ENCODE results near the gene UGT1A1. TPM values are rescaled to one million over a fixed set of nuclear protein-coding genes. Genes with fewer than 3 reads are reported as not detected.

The UGT1A1 gene
- total and polyA plus RNA-seq, 10 of the 15 experiments (the other 5 are each of a cell fraction or from before 2014, with no cell fraction given): not detected

GRCh38 chr2:233811087-233811486 is 51.0 kb downstream of the UGT1A1 start:
- Histone ChIP-seq H3K9ac (ENCODE audit: control insufficient read depth, insufficient read depth, low read length) (no peak overlapping the region), H3K4me2 (ENCODE audit: control insufficient read depth, insufficient read depth) (no peak overlapping the region), H3K9me3 (replicated peaks; ENCODE audit: control insufficient read depth, insufficient read depth, low read length) (no peaks in the 10 kb centered on the region), H3K27me3 (replicated peaks in 1 of 2; ENCODE audit: control insufficient read depth in 2 of 2, insufficient read depth in 2 of 2, low read length in 1 of 2) (no peaks in the 10 kb centered on the region; a peak in 2 of 4 replicates), H3K79me2 (ENCODE audit: control insufficient read depth, insufficient read depth, low read length) (no peaks in the 10 kb centered on the region), H3K4me3 (no peak overlapping the region), H2AFZ (ENCODE audit: control insufficient read depth, low read depth, low read length) (no peak overlapping the region), H3K4me1 (ENCODE audit: control insufficient read depth, insufficient read depth, low read length) (no peaks in the 10 kb centered on the region), H3K27ac (ENCODE audit: control insufficient read depth, insufficient read depth) (no peak overlapping the region), H4K20me1 (ENCODE audit: control insufficient read depth, insufficient read depth) (no peaks in the 10 kb centered on the region), H3K36me3 (ENCODE audit: control insufficient read depth in 2 of 2, insufficient read depth in 2 of 2, low read length in 1 of 2) (no peaks in the 10 kb centered on the region)
- ChIA-PET RAD21 (ENCODE audit: unreplicated experiment) (no interaction called here), SMC1A (ENCODE audit: uncharacterized antibody, unreplicated experiment) (no interaction called here), CTCF (no interaction called here), POLR2A (interaction anchor here (0.6 kb wide), 1 partner anchor 70 kb away, joined by 3 read pairs; no protein-coding TSS in a partner anchor)
- intact Hi-C loops (cut with micrococcal nuclease; ENCODE audit: unreplicated experiment): no loop called here
- in situ Hi-C loops (cut with MboI): no loop called here
- no peak for TF ChIP-seq PBX3 (IDR thresholded peaks at IDR 0.05; ENCODE audit: insufficient replicate concordance, low read depth, low read length)
- no peak for TF ChIP-seq CEBPZ (IDR thresholded peaks at IDR 0.05; ENCODE audit: low read depth, low read length)
- TF ChIP-seq SMAD5 (IDR thresholded peaks at IDR 0.05; ENCODE audit: low read depth): no peak
- no peak for TF ChIP-seq SKIL (IDR thresholded peaks at IDR 0.05; ENCODE audit: low read depth, poor library complexity, severe bottlenecking)
- no peak for TF ChIP-seq RCOR1 (conservative IDR thresholded peaks at IDR 0.05; ENCODE audit: low read depth, low read length)
- no peak for TF ChIP-seq RAD21 (IDR thresholded peaks at IDR 0.05; ENCODE audit: insufficient read depth, low read depth, low read length)
- no peak for TF ChIP-seq E2F8 (IDR thresholded peaks at IDR 0.05; ENCODE audit: low read depth, partially characterized antibody)
- no peak for TF ChIP-seq SMC3 (IDR thresholded peaks at IDR 0.05; ENCODE audit: borderline replicate concordance, low read length)
- 25% methylated on average over 4 of the region's 4 CpGs for WGBS (ENCODE audit: insufficient coverage, insufficient replicate concordance, low lambda C conversion rate, missing lambda C conversion rate)
- no peak for DNase-seq (ENCODE audit: low read depth, low spot score)
- BruUV-seq (replicated peaks): no TSS peak
- no peak for FAIRE-seq
- ATAC-seq: no peak

Data from GM12878 (cell line).